Chondrocyte (in vitro differentiated cells): ENCODE results near the gene CATSPERD. TPM values are rescaled to one million over a fixed set of nuclear protein-coding genes. Genes with fewer than 3 reads are reported as not detected.
A peak's percentile ranks its signal among the peaks of the same experiment; 100 is the strongest.

Experiments
- DNase-seq: peaks from one replicate; pipeline ENCODE4 v3.0.0; 2021; ENCODE audit warnings: mixed read lengths, low spot score
- H3K27ac Mint-ChIP-seq: one replicate; pipeline ENCODE4 v1.8.0; 2021; ENCODE audit warnings: mild to moderate bottlenecking, moderate library complexity, mixed read lengths; ENCODE audit not compliant: unreplicated experiment
- H3K27me3 Mint-ChIP-seq: 2 replicates; pipeline ENCODE4 v1.8.0; 2021; ENCODE audit warnings: low read depth, mixed read lengths
- H3K36me3 Mint-ChIP-seq: 2 replicates; pipeline ENCODE4 v1.8.0; 2021; ENCODE audit warnings: low read depth, mixed read lengths
- H3K4me1 Mint-ChIP-seq: 2 replicates; pipeline ENCODE4 v1.8.0; 2021; ENCODE audit warnings: low read depth, mild to moderate bottlenecking, mixed read lengths
- H3K4me3 Mint-ChIP-seq: one replicate; pipeline ENCODE4 v1.8.0; 2021; ENCODE audit warnings: mild to moderate bottlenecking, moderate library complexity, mixed read lengths; ENCODE audit not compliant: unreplicated experiment
- H3K9me3 Mint-ChIP-seq: 2 replicates; pipeline ENCODE4 v1.8.0; 2021; ENCODE audit warnings: low read depth, mixed read lengths
- CTCF ChIP-seq: fragments of 200-600 bp; sonication (generic); IDR thresholded peaks from 2 replicates; pipeline ENCODE4 v1.5.0; 2021; ENCODE audit warnings: antibody characterized with exemption, mild to moderate bottlenecking, moderate library complexity
- long read RNA-seq: library from polyadenylated mRNA; stranded (forward); transcript quantifications from one replicate; pipeline ENCODE4 v2.0.0, GENCODE V29; 2021
- total RNA-seq: library from RNA; stranded (reverse); gene quantifications from 3 replicates; pipeline ENCODE4 v1.2.1, GENCODE V29; 2021

CATSPERD gene
- total RNA-seq: not detected in 3 replicates
- long read RNA-seq: 0 reads

DNA sequence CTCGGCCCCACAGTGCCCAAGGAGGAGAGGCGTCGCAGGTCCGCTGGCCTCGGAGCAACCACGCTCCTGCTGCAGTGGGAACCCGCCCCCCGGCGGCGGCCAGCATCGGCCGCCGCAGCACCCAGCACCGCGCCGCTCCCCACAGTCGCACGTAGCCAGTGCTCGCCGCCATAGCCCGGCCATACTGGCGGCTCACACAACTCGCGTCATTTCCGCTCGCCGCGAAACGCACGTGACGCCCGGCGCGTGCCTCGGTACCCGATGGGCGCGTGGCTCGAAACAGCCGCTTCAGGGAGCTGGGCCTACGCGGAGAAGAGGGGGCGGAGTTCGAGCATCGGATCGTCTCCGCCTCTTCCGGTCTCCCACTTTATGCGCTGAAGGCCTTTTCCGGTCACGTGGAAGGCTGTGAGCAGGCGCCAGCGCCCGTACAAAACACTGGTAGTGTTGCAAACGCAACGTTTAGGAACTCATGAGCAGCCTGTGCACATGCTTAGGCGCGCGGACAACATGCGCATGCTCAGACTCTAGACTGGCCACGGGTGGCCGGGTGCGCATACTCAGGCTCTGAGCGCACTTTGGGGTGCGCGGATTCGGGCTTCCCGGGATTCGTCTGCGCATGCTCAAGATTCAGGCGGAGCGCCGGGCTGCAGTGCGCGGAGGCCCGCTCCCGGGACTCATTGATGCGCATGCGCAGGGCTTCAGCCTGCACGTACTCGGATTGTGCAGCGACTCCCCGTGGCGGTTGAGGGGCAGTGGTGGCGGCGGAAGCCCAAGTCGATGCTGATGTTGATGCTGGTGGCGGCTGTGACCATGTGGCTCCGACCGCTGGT, at the start of gene CATSPERD, which contains the start of gene LONP1:
CATSPERD (plus strand) TSS at position 677 of the 830 bp plus-strand sequence; CDS start at position 778, 101 bp downstream.
LONP1 (minus strand) TSS at position 186 of the 830 bp plus-strand sequence; CDS start at position 172, 14 bp downstream.
- H3K9me3 Mint-ChIP-seq: no peaks in the 10 kb centered on the region
- peak; percentile 99 for DNase-seq
- H3K27me3 Mint-ChIP-seq: peaks cover 3% of the 10 kb centered on the region
- H3K36me3 Mint-ChIP-seq: no peaks in the 10 kb centered on the region
- peak; percentile 90 for TF ChIP-seq CTCF
- H3K4me3 Mint-ChIP-seq: peak within 1 kb of the TSS; percentile 94
- peaks cover 36% of the 10 kb centered on the region for H3K4me1 Mint-ChIP-seq
- peak within 1 kb of the TSS; percentile 100 for H3K27ac Mint-ChIP-seq

- TF ChIP-seq CTCF: no peak
- DNase-seq: no peak
- no peaks in the 10 kb centered on the region for H3K27me3 Mint-ChIP-seq
- no peaks in the 10 kb centered on the region for H3K4me1 Mint-ChIP-seq
- H3K9me3 Mint-ChIP-seq: no peaks in the 10 kb centered on the region
- no peak overlapping the region for H3K27ac Mint-ChIP-seq
- H3K36me3 Mint-ChIP-seq: peaks cover 8% of the 10 kb centered on the region
- no peak overlapping the region for H3K4me3 Mint-ChIP-seq
Observed at GRCh38 chr19:5671600-5671999, 48.8 kb upstream of the CATSPERD start.

- DNase-seq: no peak
- Mint-ChIP-seq H3K27me3 (no peaks in the 10 kb centered on the region), H3K4me3 (no peak overlapping the region)
Observed at GRCh38 chr19:5672708-5673459, 47.6 kb upstream of the CATSPERD start.

DNA sequence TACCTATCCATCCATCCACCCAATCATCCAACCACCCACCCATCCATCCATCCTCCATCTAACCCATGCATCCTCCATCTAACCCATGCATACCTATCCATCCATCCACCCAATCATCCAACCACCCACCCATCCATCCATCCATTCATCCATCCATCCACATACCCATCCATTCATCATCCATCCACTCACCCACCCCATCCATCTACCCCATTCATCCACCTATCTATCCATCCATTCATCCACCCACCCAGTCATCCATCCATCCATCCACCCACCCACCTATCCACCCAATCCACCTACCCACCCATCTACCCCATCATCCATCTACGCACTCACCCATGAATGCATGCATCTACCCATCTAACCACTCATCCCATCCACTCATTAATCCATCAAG, 46.7 kb upstream of the CATSPERD start:
- Mint-ChIP-seq H3K4me3 (no peak overlapping the region), H3K27ac (no peak overlapping the region), H3K9me3 (no peaks in the 10 kb centered on the region), H3K36me3 (peaks cover 1% of the 10 kb centered on the region), H3K27me3 (no peaks in the 10 kb centered on the region), H3K4me1 (no peaks in the 10 kb centered on the region)
- no peak for TF ChIP-seq CTCF
- DNase-seq: no peak

More at GRCh38 chr19:5672708-5673459, 47.6 kb upstream of the CATSPERD start:
- Mint-ChIP-seq H3K9me3 (no peaks in the 10 kb centered on the region), H3K36me3 (peaks cover 1% of the 10 kb centered on the region), H3K27ac (no peak overlapping the region), H3K4me1 (no peaks in the 10 kb centered on the region)
- no peak for TF ChIP-seq CTCF

DNA sequence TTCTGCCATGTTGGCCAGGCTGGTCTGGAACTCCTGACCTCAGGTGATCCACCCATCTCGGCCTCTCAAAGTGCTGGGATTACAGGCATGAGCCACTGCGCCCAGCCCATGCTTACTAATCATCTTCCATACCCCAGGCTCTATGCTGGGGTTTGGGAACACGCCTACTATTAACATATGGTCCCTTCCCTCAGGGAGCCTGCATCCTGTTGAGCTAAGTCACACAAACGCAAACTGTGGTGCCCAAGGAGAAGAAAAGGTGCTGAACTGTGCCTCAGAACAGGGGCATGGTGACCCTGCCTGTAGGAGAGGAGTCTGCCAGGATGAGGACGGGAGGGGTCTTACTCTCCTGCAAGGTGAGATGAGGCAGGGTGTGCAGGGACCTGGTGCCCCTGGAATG, 45.7 kb upstream of the CATSPERD start:
- Mint-ChIP-seq H3K27me3 (no peaks in the 10 kb centered on the region), H3K4me3 (no peak overlapping the region), H3K9me3 (no peaks in the 10 kb centered on the region), H3K36me3 (peaks cover 1% of the 10 kb centered on the region), H3K4me1 (peaks cover 8% of the 10 kb centered on the region), H3K27ac (peak overlapping the region; percentile 64)
- DNase-seq: no peak
- TF ChIP-seq CTCF: no peak
